ENCODE measurements around the gene MAP3K7CL. TPM values are rescaled to one million over a fixed set of nuclear protein-coding genes. Genes with fewer than 3 reads are reported as not detected.

MAP3K7CL gene
- total and polyA plus RNA-seq, 2 of the 8 experiments (the other 6 are each of a cell fraction or from before 2014, with no cell fraction given) = not detected

GRCh38 chr21:29190923-29191331, 60.5 kb downstream of the MAP3K7CL start (continued):
- no peak for TF ChIP-seq NRF1 (IDR thresholded peaks at IDR 0.05; ENCODE audit: low read depth, low read length)
- no peak for TF ChIP-seq RAD21 (IDR thresholded peaks at IDR 0.05 in 1 of 2, conservative IDR thresholded peaks at IDR 0.05 in 1 of 2; ENCODE audit: low read depth in 2 of 2, low read length in 2 of 2)
- TF ChIP-seq KDM1A (IDR thresholded peaks at IDR 0.05; ENCODE audit: borderline replicate concordance, low read length) = no peak
- no peak for TF ChIP-seq KDM4A (IDR thresholded peaks at IDR 0.05; ENCODE audit: low read depth, low read length, severe bottlenecking)
- TF ChIP-seq GABPA (IDR thresholded peaks at IDR 0.05; ENCODE audit: borderline replicate concordance, insufficient read depth, low read length) = no peak
